Lower leg skin (tissue), 3 donors: Measurements from ENCODE around the gene IFNA5.

ENCODE experiments used
- POLR2A ChIP-seq, 2 donors: fragments of 450-650 bp; IDR thresholded peaks; one replicate each; pipeline ENCODE4 v1.6.1; 2016 to 2017; ENCODE audit warnings: antibody characterized with exemption in 2 of 2, mild to moderate bottlenecking in 1 of 2, moderate library complexity in 1 of 2
- TF ChIP-seq, protein P1 (sequence below), 3 donors: fragments of 450-650 bp; IDR thresholded peaks; one replicate each; pipeline ENCODE4 v1.5.1; 2016; ENCODE audit warnings: antibody characterized with exemption in 3 of 3, mild to moderate bottlenecking in 3 of 3, moderate library complexity in 2 of 3

DNA sequence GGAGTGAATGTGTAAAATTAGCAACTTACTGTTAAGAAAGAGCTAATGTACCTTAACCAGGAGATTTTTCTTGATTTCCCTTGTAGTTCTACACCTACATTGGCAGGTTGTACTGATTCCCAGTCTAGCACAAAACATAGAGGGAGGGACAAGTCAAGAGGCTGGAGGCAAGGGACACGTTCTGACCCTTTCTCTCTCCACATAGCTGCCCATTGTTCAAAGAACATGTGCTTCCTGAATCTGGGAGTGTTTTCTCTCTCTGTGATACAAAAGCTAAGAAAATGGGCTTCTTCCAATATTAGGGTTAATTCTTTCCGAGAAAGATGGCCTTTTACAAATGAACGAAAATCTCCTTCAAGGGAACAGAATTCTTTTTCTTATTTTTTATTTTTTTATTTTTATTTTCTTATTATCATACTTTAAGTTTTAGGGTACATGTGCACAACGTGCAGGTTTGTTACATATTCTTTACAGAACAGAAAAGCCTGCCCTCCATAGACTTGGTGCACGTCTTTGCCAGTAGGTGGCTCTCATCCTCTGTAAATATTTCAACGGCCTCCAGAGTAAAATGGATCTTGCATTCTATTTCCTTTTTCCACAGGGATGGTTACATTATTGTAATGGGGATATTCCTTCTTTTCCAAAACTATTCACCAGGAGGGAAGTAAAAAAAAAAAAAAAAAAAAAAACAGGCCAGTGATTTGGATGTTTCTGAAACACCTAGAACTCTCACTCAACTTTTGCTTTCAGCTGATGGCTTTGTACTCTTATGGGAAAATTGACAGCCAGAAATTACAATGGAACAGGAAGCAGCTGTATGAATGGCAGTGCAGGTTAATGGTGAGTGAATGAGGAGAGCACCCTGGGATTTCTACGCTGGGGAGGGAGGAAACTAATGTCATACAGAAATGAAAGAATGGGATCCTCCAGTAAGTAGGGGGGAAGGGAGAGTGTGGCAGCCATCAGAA is 13.1 kb upstream of the IFNA5 start:
- TF ChIP-seq, protein P1, sequence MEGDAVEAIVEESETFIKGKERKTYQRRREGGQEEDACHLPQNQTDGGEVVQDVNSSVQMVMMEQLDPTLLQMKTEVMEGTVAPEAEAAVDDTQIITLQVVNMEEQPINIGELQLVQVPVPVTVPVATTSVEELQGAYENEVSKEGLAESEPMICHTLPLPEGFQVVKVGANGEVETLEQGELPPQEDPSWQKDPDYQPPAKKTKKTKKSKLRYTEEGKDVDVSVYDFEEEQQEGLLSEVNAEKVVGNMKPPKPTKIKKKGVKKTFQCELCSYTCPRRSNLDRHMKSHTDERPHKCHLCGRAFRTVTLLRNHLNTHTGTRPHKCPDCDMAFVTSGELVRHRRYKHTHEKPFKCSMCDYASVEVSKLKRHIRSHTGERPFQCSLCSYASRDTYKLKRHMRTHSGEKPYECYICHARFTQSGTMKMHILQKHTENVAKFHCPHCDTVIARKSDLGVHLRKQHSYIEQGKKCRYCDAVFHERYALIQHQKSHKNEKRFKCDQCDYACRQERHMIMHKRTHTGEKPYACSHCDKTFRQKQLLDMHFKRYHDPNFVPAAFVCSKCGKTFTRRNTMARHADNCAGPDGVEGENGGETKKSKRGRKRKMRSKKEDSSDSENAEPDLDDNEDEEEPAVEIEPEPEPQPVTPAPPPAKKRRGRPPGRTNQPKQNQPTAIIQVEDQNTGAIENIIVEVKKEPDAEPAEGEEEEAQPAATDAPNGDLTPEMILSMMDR (IDR thresholded peaks at IDR 0.05) = no peak
- no peak for TF ChIP-seq POLR2A (IDR thresholded peaks at IDR 0.05)
